ENCODE results near the gene AEBP1. TPM values are rescaled to one million over a fixed set of nuclear protein-coding genes. Genes with fewer than 3 reads are reported as not detected.
A peak's percentile ranks its signal among the peaks of the same experiment; 100 is the strongest.

AEBP1 gene
- total and polyA plus RNA-seq, 9 of the 15 experiments (the other 6 are each of a cell fraction or from before 2014, with no cell fraction given) = 0.03 to 0.78 (median 0.30) TPM; not detected in 2

GRCh38 chr7:44147026-44147991, 43.2 kb downstream of the AEBP1 start (continued):
- TF ChIP-seq, protein P1, sequence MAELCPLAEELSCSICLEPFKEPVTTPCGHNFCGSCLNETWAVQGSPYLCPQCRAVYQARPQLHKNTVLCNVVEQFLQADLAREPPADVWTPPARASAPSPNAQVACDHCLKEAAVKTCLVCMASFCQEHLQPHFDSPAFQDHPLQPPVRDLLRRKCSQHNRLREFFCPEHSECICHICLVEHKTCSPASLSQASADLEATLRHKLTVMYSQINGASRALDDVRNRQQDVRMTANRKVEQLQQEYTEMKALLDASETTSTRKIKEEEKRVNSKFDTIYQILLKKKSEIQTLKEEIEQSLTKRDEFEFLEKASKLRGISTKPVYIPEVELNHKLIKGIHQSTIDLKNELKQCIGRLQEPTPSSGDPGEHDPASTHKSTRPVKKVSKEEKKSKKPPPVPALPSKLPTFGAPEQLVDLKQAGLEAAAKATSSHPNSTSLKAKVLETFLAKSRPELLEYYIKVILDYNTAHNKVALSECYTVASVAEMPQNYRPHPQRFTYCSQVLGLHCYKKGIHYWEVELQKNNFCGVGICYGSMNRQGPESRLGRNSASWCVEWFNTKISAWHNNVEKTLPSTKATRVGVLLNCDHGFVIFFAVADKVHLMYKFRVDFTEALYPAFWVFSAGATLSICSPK (IDR thresholded peaks at IDR 0.05; ENCODE audit: borderline replicate concordance) = no peak
- TF ChIP-seq RNF2 (IDR thresholded peaks at IDR 0.05) = peak; percentile 88
- TF ChIP-seq CLOCK (CRISPR knock-in tag; IDR thresholded peaks at IDR 0.05; ENCODE audit: borderline replicate concordance) = no peak
- TF ChIP-seq ZNF395 (CRISPR knock-in tag; IDR thresholded peaks at IDR 0.05) = peak; percentile 70; the same call in 1 of the 2 replicates
- TF ChIP-seq, protein P2, sequence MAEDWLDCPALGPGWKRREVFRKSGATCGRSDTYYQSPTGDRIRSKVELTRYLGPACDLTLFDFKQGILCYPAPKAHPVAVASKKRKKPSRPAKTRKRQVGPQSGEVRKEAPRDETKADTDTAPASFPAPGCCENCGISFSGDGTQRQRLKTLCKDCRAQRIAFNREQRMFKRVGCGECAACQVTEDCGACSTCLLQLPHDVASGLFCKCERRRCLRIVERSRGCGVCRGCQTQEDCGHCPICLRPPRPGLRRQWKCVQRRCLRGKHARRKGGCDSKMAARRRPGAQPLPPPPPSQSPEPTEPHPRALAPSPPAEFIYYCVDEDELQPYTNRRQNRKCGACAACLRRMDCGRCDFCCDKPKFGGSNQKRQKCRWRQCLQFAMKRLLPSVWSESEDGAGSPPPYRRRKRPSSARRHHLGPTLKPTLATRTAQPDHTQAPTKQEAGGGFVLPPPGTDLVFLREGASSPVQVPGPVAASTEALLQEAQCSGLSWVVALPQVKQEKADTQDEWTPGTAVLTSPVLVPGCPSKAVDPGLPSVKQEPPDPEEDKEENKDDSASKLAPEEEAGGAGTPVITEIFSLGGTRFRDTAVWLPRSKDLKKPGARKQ (CRISPR knock-in tag; IDR thresholded peaks at IDR 0.05) = no peak
- no peak for TF ChIP-seq RBM25 (IDR thresholded peaks at IDR 0.05; ENCODE audit: low read depth, low read length, severe bottlenecking)
- TF ChIP-seq FOXM1 (IDR thresholded peaks at IDR 0.05; ENCODE audit: low read depth) = peak; percentile 69; the same call in 1 of the 2 replicates
- TF ChIP-seq FOXM1 (CRISPR knock-in tag; IDR thresholded peaks at IDR 0.05; ENCODE audit: low read depth) = no peak
- TF ChIP-seq BRF1 (IDR thresholded peaks at IDR 0.05; ENCODE audit: borderline replicate concordance, extremely low read depth, insufficient read length) = no peak
- TF ChIP-seq PYGO2 (tag; IDR thresholded peaks at IDR 0.05) = no peak
- no peak for TF ChIP-seq BACH1 (tag; IDR thresholded peaks at IDR 0.05)
- TF ChIP-seq TRIM24 (IDR thresholded peaks at IDR 0.05) = peak; percentile 78 to 83
- TF ChIP-seq KAT2B (IDR thresholded peaks at IDR 0.05; ENCODE audit: low read depth, low read length) = no peak
- TF ChIP-seq ATF6 (CRISPR knock-in tag; IDR thresholded peaks at IDR 0.05) = no peak
- TF ChIP-seq ZNF584 (CRISPR knock-in tag; IDR thresholded peaks at IDR 0.05; ENCODE audit: low read depth) = peak; percentile 34; the same call in 1 of the 2 replicates
- TF ChIP-seq MTA2 (IDR thresholded peaks at IDR 0.05; ENCODE audit: low read depth) = peak; percentile 68
- no peak for TF ChIP-seq ZFP36 (IDR thresholded peaks at IDR 0.05; ENCODE audit: low read depth, low read length, partially characterized antibody)
